Stimulated activated effector memory CD8-positive, alpha-beta T cell treated with anti-CD3 and anti-CD28 coated beads, Interleukin-12 subunit alpha, Interleukin-12 subunit beta, amount 100 ng/mL, for 72 hours (primary cell): ENCODE measurements around the gene ZNF618.

Source experiments
- ATAC-seq: fragments of 150-1000 bp; cut with Tn5 transposase; 2 replicates; pipeline ENCODE4 v1.10.0; 2021
- DNase-seq, 2 donors: peaks; one replicate each; pipeline ENCODE4 v3.0.0; 2021 to 2022; ENCODE audit warnings: low spot score in 2 of 2
- H3K27ac Mint-ChIP-seq: one replicate; pipeline ENCODE4 v1.8.0; 2022; ENCODE audit warnings: mild to moderate bottlenecking, mixed read lengths
- H3K36me3 Mint-ChIP-seq: one replicate; pipeline ENCODE4 v1.8.0; 2022; ENCODE audit warnings: mild to moderate bottlenecking, mixed read lengths
- H3K4me1 Mint-ChIP-seq: one replicate; pipeline ENCODE4 v1.8.0; 2022; ENCODE audit warnings: mixed read lengths
- H3K4me3 Mint-ChIP-seq: one replicate; pipeline ENCODE4 v1.8.0; 2022; ENCODE audit warnings: mild to moderate bottlenecking, mixed read lengths
- H3K9me3 Mint-ChIP-seq: one replicate; pipeline ENCODE4 v1.8.0; 2022; ENCODE audit warnings: mixed read lengths

The ZNF618 gene

GRCh38 chr9:114054191-114054690 lies 178.1 kb downstream of the ZNF618 start:
- no peak for DNase-seq
- Mint-ChIP-seq H3K36me3 (no peaks in the 10 kb centered on the region), H3K4me3 (no peak overlapping the region)

GRCh38 chr9:114055061-114055460 lies 179.0 kb downstream of the ZNF618 start:
- no peaks in the 10 kb centered on the region for H3K36me3 Mint-ChIP-seq
- H3K9me3 Mint-ChIP-seq = no peaks in the 10 kb centered on the region
- no peak overlapping the region for H3K27ac Mint-ChIP-seq
- no peak overlapping the region for H3K4me3 Mint-ChIP-seq
- H3K4me1 Mint-ChIP-seq = no peaks in the 10 kb centered on the region
- ATAC-seq = no peak
- no peak for DNase-seq

More at GRCh38 chr9:114054191-114054690, 178.1 kb downstream of the ZNF618 start:
- no peak for ATAC-seq
- no peaks in the 10 kb centered on the region for H3K9me3 Mint-ChIP-seq
- H3K4me1 Mint-ChIP-seq = no peaks in the 10 kb centered on the region
- no peak overlapping the region for H3K27ac Mint-ChIP-seq

- no peak overlapping the region for H3K4me3 Mint-ChIP-seq
- no peaks in the 10 kb centered on the region for H3K36me3 Mint-ChIP-seq
- H3K9me3 Mint-ChIP-seq = no peaks in the 10 kb centered on the region
- ATAC-seq (no peak), DNase-seq (no peak)
- no peak overlapping the region for H3K27ac Mint-ChIP-seq
- no peaks in the 10 kb centered on the region for H3K4me1 Mint-ChIP-seq
These were observed 179.8 kb downstream of the ZNF618 start for GRCh38 chr9:114055894-114056293.

GRCh38 chr9:114056527-114056926 lies 180.4 kb downstream of the ZNF618 start:
- H3K4me3 Mint-ChIP-seq = no peak overlapping the region
- H3K9me3 Mint-ChIP-seq = no peaks in the 10 kb centered on the region
- DNase-seq = no peak
- no peaks in the 10 kb centered on the region for H3K36me3 Mint-ChIP-seq
- H3K4me1 Mint-ChIP-seq = no peaks in the 10 kb centered on the region
- ATAC-seq = no peak
- H3K27ac Mint-ChIP-seq = no peak overlapping the region

GRCh38 chr9:114057161-114057885 lies 181.2 kb downstream of the ZNF618 start:
- Mint-ChIP-seq H3K36me3 (no peaks in the 10 kb centered on the region), H3K9me3 (no peaks in the 10 kb centered on the region), H3K27ac (no peak overlapping the region), H3K4me3 (no peak overlapping the region), H3K4me1 (no peaks in the 10 kb centered on the region)
- no peak for DNase-seq
- no peak for ATAC-seq

GRCh38 chr9:114058688-114059046 lies 182.6 kb downstream of the ZNF618 start:
- no peaks in the 10 kb centered on the region for H3K9me3 Mint-ChIP-seq
- no peak overlapping the region for H3K4me3 Mint-ChIP-seq
- no peak overlapping the region for H3K27ac Mint-ChIP-seq
- no peaks in the 10 kb centered on the region for H3K36me3 Mint-ChIP-seq
- ATAC-seq = no peak
- no peak for DNase-seq
- no peaks in the 10 kb centered on the region for H3K4me1 Mint-ChIP-seq

- Mint-ChIP-seq H3K4me1 (no peaks in the 10 kb centered on the region), H3K27ac (no peak overlapping the region), H3K9me3 (no peaks in the 10 kb centered on the region), H3K36me3 (no peaks in the 10 kb centered on the region), H3K4me3 (no peak overlapping the region)
- no peak for DNase-seq
- no peak for ATAC-seq
These were observed 183.1 kb downstream of the ZNF618 start for GRCh38 chr9:114059047-114059803.

- DNase-seq (no peak), ATAC-seq (no peak)
- Mint-ChIP-seq H3K36me3 (no peaks in the 10 kb centered on the region), H3K27ac (no peak overlapping the region), H3K9me3 (no peaks in the 10 kb centered on the region), H3K4me3 (no peak overlapping the region), H3K4me1 (no peaks in the 10 kb centered on the region)
These were observed 184.0 kb downstream of the ZNF618 start for GRCh38 chr9:114060070-114060469.

GRCh38 chr9:114060711-114061110 lies 184.6 kb downstream of the ZNF618 start:
- Mint-ChIP-seq H3K27ac (no peak overlapping the region), H3K9me3 (no peaks in the 10 kb centered on the region), H3K36me3 (no peaks in the 10 kb centered on the region), H3K4me1 (no peaks in the 10 kb centered on the region), H3K4me3 (no peak overlapping the region)
- DNase-seq (no peak), ATAC-seq (peak; percentile 5)

- ATAC-seq (no peak), DNase-seq (no peak)
- Mint-ChIP-seq H3K9me3 (no peaks in the 10 kb centered on the region), H3K36me3 (no peaks in the 10 kb centered on the region), H3K4me1 (no peaks in the 10 kb centered on the region), H3K4me3 (no peak overlapping the region), H3K27ac (no peak overlapping the region)
These were observed 185.2 kb downstream of the ZNF618 start for GRCh38 chr9:114061292-114061691.

- H3K27ac Mint-ChIP-seq = no peak overlapping the region
These were observed 185.8 kb downstream of the ZNF618 start for GRCh38 chr9:114061830-114062474.

GRCh38 chr9:114065304-114065703 lies 189.2 kb downstream of the ZNF618 start:
- ATAC-seq = no peak

More at GRCh38 chr9:114061830-114062474, 185.8 kb downstream of the ZNF618 start:
- H3K9me3 Mint-ChIP-seq = no peaks in the 10 kb centered on the region
- ATAC-seq (no peak), DNase-seq (no peak)
- no peaks in the 10 kb centered on the region for H3K4me1 Mint-ChIP-seq
- no peak overlapping the region for H3K4me3 Mint-ChIP-seq
- no peaks in the 10 kb centered on the region for H3K36me3 Mint-ChIP-seq

GRCh38 chr9:114069476-114070187 lies 193.5 kb downstream of the ZNF618 start:
- Mint-ChIP-seq H3K4me3 (no peak overlapping the region), H3K9me3 (no peaks in the 10 kb centered on the region), H3K4me1 (no peaks in the 10 kb centered on the region), H3K27ac (no peak overlapping the region), H3K36me3 (no peaks in the 10 kb centered on the region)
- DNase-seq (no peak), ATAC-seq (no peak)

More at GRCh38 chr9:114065304-114065703, 189.2 kb downstream of the ZNF618 start:
- H3K36me3 Mint-ChIP-seq = no peaks in the 10 kb centered on the region
- no peaks in the 10 kb centered on the region for H3K9me3 Mint-ChIP-seq
- H3K27ac Mint-ChIP-seq = no peak overlapping the region
- DNase-seq = no peak
- H3K4me3 Mint-ChIP-seq = no peak overlapping the region
- no peaks in the 10 kb centered on the region for H3K4me1 Mint-ChIP-seq

GRCh38 chr9:114070188-114071103 lies 194.3 kb downstream of the ZNF618 start:
- Mint-ChIP-seq H3K4me1 (peaks cover 3% of the 10 kb centered on the region), H3K27ac (no peak overlapping the region), H3K4me3 (no peak overlapping the region), H3K9me3 (no peaks in the 10 kb centered on the region), H3K36me3 (no peaks in the 10 kb centered on the region)
- DNase-seq (no peak), ATAC-seq (peak; percentile 31)
